LNCAP (cell line): ENCODE measurements around the gene IQCN.

Experiments
- TF ChIP-seq, protein P1 (sequence below): fragments of 450-650 bp; IDR thresholded peaks from 2 replicates; pipeline ENCODE4 v1.5.1; 2017; ENCODE audit warnings: mild to moderate bottlenecking

Gene IQCN

DNA sequence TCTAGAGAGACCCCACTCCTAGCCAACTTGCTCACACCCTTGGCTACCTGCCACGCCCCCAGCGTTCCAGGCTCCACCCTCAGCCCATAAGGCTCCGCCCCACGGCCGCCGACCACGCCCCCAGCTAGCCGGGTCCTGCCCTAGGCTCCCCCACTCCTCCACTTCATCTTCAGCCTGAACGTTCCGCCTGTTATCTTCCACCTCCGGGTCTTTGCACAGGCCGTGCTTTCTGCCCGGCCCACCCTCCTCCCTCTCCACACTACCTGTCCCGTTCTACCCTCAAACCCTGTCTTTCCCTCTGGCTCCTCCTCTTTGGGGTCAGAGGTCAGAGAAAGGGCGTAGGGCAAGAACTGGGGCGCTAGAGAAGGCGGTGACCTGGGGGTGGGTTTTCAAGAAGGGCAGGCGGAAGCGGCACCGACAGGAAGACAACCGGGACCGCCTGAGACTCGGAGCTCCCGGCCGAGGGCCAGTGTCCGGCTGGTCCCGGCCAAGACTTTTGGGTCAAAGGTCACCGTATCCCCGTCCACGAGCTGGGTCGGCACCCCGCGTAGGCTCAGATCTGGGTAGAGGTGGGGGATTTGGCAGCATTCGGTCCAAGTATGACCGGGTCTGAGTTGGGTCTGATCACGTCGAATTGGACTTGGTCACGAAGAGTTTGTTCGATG, 50.3 kb downstream of the IQCN start:
- TF ChIP-seq, protein P1, sequence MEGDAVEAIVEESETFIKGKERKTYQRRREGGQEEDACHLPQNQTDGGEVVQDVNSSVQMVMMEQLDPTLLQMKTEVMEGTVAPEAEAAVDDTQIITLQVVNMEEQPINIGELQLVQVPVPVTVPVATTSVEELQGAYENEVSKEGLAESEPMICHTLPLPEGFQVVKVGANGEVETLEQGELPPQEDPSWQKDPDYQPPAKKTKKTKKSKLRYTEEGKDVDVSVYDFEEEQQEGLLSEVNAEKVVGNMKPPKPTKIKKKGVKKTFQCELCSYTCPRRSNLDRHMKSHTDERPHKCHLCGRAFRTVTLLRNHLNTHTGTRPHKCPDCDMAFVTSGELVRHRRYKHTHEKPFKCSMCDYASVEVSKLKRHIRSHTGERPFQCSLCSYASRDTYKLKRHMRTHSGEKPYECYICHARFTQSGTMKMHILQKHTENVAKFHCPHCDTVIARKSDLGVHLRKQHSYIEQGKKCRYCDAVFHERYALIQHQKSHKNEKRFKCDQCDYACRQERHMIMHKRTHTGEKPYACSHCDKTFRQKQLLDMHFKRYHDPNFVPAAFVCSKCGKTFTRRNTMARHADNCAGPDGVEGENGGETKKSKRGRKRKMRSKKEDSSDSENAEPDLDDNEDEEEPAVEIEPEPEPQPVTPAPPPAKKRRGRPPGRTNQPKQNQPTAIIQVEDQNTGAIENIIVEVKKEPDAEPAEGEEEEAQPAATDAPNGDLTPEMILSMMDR: no peak

DNA sequence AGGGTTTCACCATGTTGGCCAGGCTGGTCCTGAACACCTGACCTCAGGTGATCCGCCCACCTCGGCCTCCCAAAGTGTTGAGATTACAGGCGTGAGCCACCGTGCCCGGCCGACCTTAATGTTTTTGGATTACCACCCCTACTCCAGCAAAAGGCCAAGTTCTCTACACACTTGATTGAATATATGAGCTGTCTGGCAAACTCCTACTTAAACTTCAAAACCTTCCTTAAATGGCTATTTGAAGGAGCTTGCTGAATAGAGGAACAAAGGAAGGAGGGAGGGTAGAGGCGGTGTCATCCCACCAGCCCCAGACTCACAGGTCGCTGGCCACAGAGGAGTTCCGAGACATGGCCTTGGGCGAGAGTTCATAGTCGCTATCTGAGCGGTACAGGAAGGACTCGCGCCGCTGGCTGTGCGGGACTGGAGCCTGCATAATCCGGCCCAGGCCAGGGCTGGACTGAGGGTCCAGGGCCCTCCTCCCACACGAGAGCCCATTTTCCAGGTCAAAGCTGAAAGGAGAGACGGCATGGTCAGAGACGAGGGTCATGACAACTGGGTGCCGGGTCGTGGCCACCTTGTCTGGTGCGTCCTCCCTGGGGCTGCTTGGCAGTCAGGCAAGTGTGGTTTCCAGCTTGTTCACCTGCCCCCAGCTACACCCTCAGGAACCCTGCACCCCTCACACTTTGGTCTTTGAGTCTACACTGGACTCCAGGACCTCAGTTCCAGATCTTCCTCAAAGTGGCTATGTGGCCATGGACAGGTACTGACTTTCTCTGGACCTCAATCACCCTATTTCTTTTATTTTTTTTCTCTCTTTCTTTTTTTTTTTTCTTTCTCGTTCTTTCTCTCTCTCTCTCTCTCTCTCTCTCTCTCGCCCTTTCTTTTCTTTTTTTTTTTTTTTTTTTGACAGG, 52.2 kb downstream of the IQCN start:
- TF ChIP-seq, protein P1: no peak

- TF ChIP-seq, protein P1: no peak
These were observed 53.5 kb downstream of the IQCN start for GRCh38 chr19:18220632-18221275.

GRCh38 chr19:18219911-18220631, 54.2 kb downstream of the IQCN start:
- TF ChIP-seq, protein P1: no peak

DNA sequence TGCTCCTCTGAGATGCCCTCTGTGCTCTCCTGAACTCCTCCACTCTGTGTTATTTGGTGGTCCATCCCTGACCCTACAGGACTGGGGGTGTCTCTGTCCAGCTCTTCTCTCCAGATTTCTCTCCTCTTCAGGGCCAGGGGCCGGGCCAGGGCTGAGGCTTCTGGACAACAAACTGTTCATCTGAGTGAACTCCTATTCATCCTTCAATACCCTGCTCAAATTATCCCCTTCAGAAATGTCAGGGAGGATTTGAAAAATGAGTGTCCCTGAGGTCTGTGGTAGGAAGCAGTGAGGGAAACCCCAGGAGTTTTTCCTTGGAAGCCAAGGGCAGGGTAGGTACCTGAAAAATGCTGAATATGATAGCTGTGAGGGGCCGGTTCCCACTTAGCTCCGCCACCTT, 55.7 kb downstream of the IQCN start:
- TF ChIP-seq, protein P1: no peak

- TF ChIP-seq, protein P1: no peak
These were observed 56.1 kb downstream of the IQCN start for GRCh38 chr19:18218159-18218558.

GRCh38 chr19:18216789-18217188, 57.5 kb downstream of the IQCN start:
- TF ChIP-seq, protein P1: no peak
